GM12892 (cell line): ENCODE data around the gene CLSTN2.

Experiments used
- POLR2A ChIP-seq: IDR thresholded peaks from 2 replicates; pipeline ENCODE4 v1.6.1; 2011; ENCODE audit warnings: low read depth, low read length, control low read depth
- POLR2AphosphoS5 ChIP-seq: IDR thresholded peaks from 2 replicates; pipeline ENCODE4 v1.6.1; 2011; ENCODE audit warnings: low read depth, low read length, control low read depth
- TAF1 ChIP-seq: IDR thresholded peaks from 2 replicates; pipeline ENCODE4 v1.6.1; 2011; ENCODE audit warnings: low read depth, mild to moderate bottlenecking, control low read depth, low read length, borderline replicate concordance

DNA sequence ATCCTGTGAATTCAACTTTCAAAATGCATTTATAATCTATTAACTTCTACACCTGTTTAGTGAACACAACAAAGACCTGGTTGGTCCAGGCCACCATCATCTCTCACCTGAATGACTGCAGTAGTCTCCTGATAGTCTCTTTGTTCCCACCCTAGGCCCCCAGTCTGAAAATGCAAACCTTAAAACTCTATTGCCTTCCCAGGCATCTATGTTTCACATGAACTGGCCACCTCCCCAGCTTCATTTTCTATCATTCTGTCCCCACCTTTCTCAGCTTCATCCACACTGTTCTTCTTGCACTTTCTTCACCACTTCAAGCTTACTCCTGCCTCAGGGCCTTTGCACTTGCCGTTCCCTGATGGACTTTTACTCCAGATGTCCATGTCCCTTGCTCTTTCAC is 45.0 kb downstream of the CLSTN2 start:
- TF ChIP-seq POLR2A (no peak), POLR2AphosphoS5 (no peak), TAF1 (no peak)
